Nephron (organoid): ENCODE data around the gene FHAD1.
A peak's percentile ranks its signal among the peaks of the same experiment; 100 is the strongest.

Experiments used
- H3K27ac Mint-ChIP-seq, 3 experiments: 2 replicates each; pipeline ENCODE4 v1.8.0; 2020; ENCODE audit warnings: mixed read lengths in 3 of 3, mild to moderate bottlenecking in 2 of 3, moderate library complexity in 1 of 3
- H3K27me3 Mint-ChIP-seq: 2 replicates; pipeline ENCODE4 v1.8.0; 2021; ENCODE audit warnings: low read depth, mild to moderate bottlenecking, moderate library complexity, mixed read lengths
- H3K36me3 Mint-ChIP-seq: 2 replicates; pipeline ENCODE4 v1.8.0; 2020; ENCODE audit warnings: low read depth, mixed read lengths
- H3K4me1 Mint-ChIP-seq: 2 replicates; pipeline ENCODE4 v1.8.0; 2020; ENCODE audit warnings: mixed read lengths
- H3K4me3 Mint-ChIP-seq, 3 experiments: 2 replicates each; pipeline ENCODE4 v1.8.0; 2020; ENCODE audit warnings: mild to moderate bottlenecking in 3 of 3, mixed read lengths in 3 of 3, moderate library complexity in 2 of 3
- H3K9me3 Mint-ChIP-seq: 2 replicates; pipeline ENCODE4 v1.8.0; 2020; ENCODE audit warnings: mixed read lengths
- CTCF ChIP-seq, 3 experiments: fragments of 200-600 bp; sonication (generic); IDR thresholded peaks; one replicate each; pipeline ENCODE4 v1.5.0; 2021; ENCODE audit warnings: antibody characterized with exemption in 3 of 3; ENCODE audit not compliant: unreplicated experiment in 3 of 3

FHAD1 gene

GRCh38 chr1:15246960-15247614, at the start of gene FHAD1:
Gene FHAD1, plus strand, starts transcription at chr1:15247223. Its CDS starts 4,562 bp downstream, at chr1:15251785.
- Mint-ChIP-seq H3K36me3 (no peaks in the 10 kb centered on the region), H3K9me3 (no peaks in the 10 kb centered on the region), H3K27me3 (peaks cover 50% of the 10 kb centered on the region), H3K4me3 (peak within 1 kb of the TSS; percentile 81 to 87 (median 86)), H3K4me1 (peaks cover 54% of the 10 kb centered on the region), H3K27ac (peak within 1 kb of the TSS; percentile 74 to 86 (median 79))
- no peak for TF ChIP-seq CTCF (IDR thresholded peaks at IDR 0.05; ENCODE audit: unreplicated experiment in 3 of 3)

GRCh38 chr1:15197591-15198447, 49.2 kb upstream of the FHAD1 start:
- Mint-ChIP-seq H3K27ac (peak overlapping the region; percentile 25 to 84 (median 72)), H3K9me3 (no peaks in the 10 kb centered on the region), H3K27me3 (no peaks in the 10 kb centered on the region), H3K4me1 (peaks cover 28% of the 10 kb centered on the region), H3K4me3 (no peak overlapping the region), H3K36me3 (no peaks in the 10 kb centered on the region)
- no peak for TF ChIP-seq CTCF (IDR thresholded peaks at IDR 0.05; ENCODE audit: unreplicated experiment in 3 of 3)

DNA sequence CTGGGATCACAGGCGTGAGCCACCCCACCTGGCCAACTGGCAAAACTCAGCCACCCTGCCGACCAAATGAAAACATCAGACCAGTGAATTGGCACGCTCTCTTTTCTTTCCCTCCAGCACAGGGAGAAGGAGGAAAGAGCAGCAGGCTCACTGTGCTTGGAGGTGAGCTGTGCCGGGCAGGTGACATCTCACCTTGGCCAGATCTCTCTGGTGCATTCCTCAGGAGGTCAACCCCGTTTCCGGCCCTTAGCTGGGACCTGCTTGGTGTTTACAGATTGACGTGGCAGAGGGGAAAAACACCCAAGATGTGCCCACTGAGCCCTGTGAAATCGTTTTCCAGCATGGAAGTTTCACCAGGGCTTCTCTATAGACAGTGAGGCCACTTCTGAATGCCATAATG, 48.3 kb upstream of the FHAD1 start:
- Mint-ChIP-seq H3K27me3 (no peaks in the 10 kb centered on the region), H3K36me3 (no peaks in the 10 kb centered on the region), H3K4me3 (no peak overlapping the region), H3K27ac (peak overlapping the region in 1 of 3 experiments; percentile 44), H3K4me1 (peaks cover 27% of the 10 kb centered on the region), H3K9me3 (no peaks in the 10 kb centered on the region)
- TF ChIP-seq CTCF (IDR thresholded peaks at IDR 0.05; ENCODE audit: unreplicated experiment in 3 of 3) = no peak

DNA sequence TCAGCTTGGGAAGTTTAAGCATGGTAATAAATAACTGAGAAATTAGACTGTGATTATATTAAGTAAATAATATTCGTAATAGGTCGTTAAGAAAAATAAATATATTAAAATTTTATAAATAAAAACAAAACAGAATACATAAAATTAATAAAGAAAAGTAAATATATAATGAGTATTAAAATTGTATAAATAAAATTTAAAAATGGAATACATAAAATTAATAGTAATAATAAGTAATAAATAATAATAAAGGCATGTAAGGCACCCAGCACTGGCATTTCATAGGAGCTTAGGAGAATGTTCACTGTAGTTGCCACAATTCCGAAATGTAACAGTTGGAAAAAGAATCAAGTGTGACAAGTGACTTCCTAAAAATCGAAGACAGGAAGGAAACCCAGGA, 45.8 kb upstream of the FHAD1 start:
- H3K27ac Mint-ChIP-seq = peak overlapping the region; percentile 91 to 97 (median 95)
- no peak overlapping the region for H3K4me3 Mint-ChIP-seq
- H3K36me3 Mint-ChIP-seq = no peaks in the 10 kb centered on the region

GRCh38 chr1:15201849-15202551, 45.0 kb upstream of the FHAD1 start:
- H3K4me1 Mint-ChIP-seq = peaks cover 24% of the 10 kb centered on the region
- H3K27me3 Mint-ChIP-seq = peaks cover 3% of the 10 kb centered on the region
- H3K4me3 Mint-ChIP-seq = peak overlapping the region in 1 of 3 experiments; percentile 31
- H3K27ac Mint-ChIP-seq = peak overlapping the region; percentile 24 to 96 (median 95)
- no peak for TF ChIP-seq CTCF (IDR thresholded peaks at IDR 0.05; ENCODE audit: unreplicated experiment in 3 of 3)
- no peaks in the 10 kb centered on the region for H3K9me3 Mint-ChIP-seq
- no peaks in the 10 kb centered on the region for H3K36me3 Mint-ChIP-seq

More for the DNA sequence above, 45.8 kb upstream of the FHAD1 start:
- peaks cover 24% of the 10 kb centered on the region for H3K4me1 Mint-ChIP-seq
- H3K27me3 Mint-ChIP-seq = no peaks in the 10 kb centered on the region
- no peak for TF ChIP-seq CTCF (IDR thresholded peaks at IDR 0.05; ENCODE audit: unreplicated experiment in 3 of 3)
- no peaks in the 10 kb centered on the region for H3K9me3 Mint-ChIP-seq
